SK-N-MC (cell line): ENCODE data around the gene NACC2.

ENCODE experiments used
- DNase-seq: peaks from one replicate; pipeline ENCODE4 v3.0.0-alpha.2; 2011; ENCODE audit warnings: low read depth, low spot score
- H3K27ac ChIP-seq: fragments of 200-600 bp; sonication (generic); 2 replicates; pipeline ENCODE4 v1.5.1; 2016; ENCODE audit warnings: mixed run types
- H3K36me3 ChIP-seq: fragments of 200-600 bp; sonication (generic); 2 replicates; pipeline ENCODE4 v1.6.1; 2017; ENCODE audit warnings: antibody characterized with exemption, low read length, mixed read lengths; ENCODE audit not compliant: insufficient read depth
- H3K4me3 ChIP-seq: fragments of 200-600 bp; sonication (generic); 2 replicates; pipeline ENCODE4 v1.5.1; 2016
- H3K9ac ChIP-seq: fragments of 200-600 bp; sonication (generic); 2 replicates; pipeline ENCODE4 v1.8.0; 2017; ENCODE audit warnings: mixed run types, mixed read lengths; ENCODE audit not compliant: insufficient read length
- H3K9me3 ChIP-seq: fragments of 200-600 bp; sonication (generic); 2 replicates; pipeline ENCODE4 v1.6.1; 2017; ENCODE audit warnings: low read depth, mild to moderate bottlenecking, antibody characterized with exemption, low read length, moderate library complexity, mixed read lengths
- EZH2 ChIP-seq: fragments of 200-600 bp; sonication (generic); IDR thresholded peaks from one replicate; pipeline ENCODE4 v1.6.1; 2017; ENCODE audit warnings: antibody characterized with exemption
- FOXP2 ChIP-seq: optimal IDR thresholded peaks from 2 replicates; pipeline ENCODE3; 2011; ENCODE audit warnings: mild to moderate bottlenecking, moderate library complexity; ENCODE audit not compliant: insufficient read depth; ENCODE audit errors: extremely low read length, control extremely low read depth
- POLR2AphosphoS5 ChIP-seq: IDR thresholded peaks from 2 replicates; pipeline ENCODE4 v1.6.1; 2012; ENCODE audit warnings: mild to moderate bottlenecking, low read depth, low read length, borderline replicate concordance

NACC2 gene

DNA sequence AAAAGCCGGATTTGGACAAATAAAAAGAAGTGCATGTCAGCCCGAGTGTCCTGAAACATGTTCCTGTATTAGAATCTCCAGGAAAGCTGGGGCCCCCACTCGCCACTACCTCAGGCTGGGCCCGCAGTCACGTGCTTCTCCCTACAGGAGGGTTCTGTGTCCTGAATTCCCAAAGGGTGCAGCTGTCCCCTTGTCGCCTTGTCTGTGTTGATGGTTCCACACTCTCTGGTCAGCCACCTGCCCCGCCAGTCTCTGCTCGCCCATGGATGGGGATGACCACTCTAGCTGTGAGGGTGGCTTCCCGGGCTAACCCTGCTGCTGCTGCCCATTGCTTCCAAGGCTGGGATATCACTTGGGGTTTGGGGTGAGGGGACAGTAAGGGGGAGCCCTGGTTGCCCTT, 26.7 kb upstream of the NACC2 start:
- no peak for DNase-seq
- H3K4me3 ChIP-seq: no peak overlapping the region
- H3K9ac ChIP-seq: no peak overlapping the region
- H3K27ac ChIP-seq: no peak overlapping the region
- no peaks in the 10 kb centered on the region; the same call in 1 of the 2 replicates for H3K36me3 ChIP-seq
- TF ChIP-seq POLR2AphosphoS5 (no peak), FOXP2 (no peak), EZH2 (no peak)
- H3K9me3 ChIP-seq: no peaks in the 10 kb centered on the region

DNA sequence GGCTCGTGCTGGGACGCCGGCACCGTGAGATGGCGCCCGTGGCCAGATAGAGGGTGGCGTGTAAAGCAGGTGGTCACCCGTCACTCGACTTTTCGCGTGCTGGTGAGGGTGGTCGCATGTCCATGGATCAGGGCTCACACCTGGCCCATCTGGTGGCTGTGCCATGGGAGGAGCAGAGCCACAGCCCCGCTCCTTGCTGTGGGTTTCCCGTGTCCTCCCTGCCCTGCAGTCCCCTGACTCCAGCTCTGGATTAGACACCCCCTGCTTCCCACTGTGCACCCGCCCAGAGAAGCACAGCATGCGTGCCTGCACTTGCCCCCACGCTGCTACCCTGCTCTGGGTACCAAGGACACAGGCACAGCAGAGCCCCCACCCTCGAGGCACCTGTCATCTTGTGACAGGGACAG, 25.4 kb upstream of the NACC2 start:
- Histone ChIP-seq H3K36me3 (peaks cover 11% of the 10 kb centered on the region; the same call in 1 of the 2 replicates), H3K27ac (no peak overlapping the region), H3K9ac (no peak overlapping the region), H3K9me3 (no peaks in the 10 kb centered on the region), H3K4me3 (no peak overlapping the region)
- TF ChIP-seq EZH2: no peak
- no peak for TF ChIP-seq FOXP2
- TF ChIP-seq POLR2AphosphoS5: 0 out of 2 replicates have a peak, but pooled peaks have one; percentile 2
- no peak for DNase-seq

DNA sequence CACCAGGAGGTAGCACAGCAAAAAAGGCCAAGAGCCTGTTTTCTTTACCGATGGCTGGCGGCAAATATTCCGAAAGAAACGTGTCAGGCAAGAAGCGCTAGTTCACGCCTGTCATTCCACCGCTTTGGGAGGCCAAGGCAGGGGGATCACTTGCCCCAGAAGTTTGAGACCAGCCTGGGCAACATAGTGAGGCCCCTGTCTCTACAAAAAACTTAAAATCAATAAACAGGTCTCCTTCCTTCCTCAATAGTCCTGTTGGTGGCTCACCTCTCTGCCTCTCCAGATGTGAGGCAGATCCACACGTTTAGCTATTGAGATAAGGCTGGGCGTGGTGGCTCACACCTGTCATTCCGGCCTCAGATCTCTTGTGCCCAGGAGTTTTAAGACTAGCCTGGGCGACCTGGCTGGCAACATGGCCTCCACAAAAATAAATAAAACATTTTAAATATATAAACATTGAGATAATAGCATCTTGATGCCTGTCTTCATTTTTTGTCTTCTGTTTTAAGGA, 24.8 kb upstream of the NACC2 start:
- Histone ChIP-seq H3K9ac (peak overlapping the region; percentile 94), H3K36me3 (peaks cover 15% of the 10 kb centered on the region; the same call in 1 of the 2 replicates), H3K4me3 (peak overlapping the region; percentile 95), H3K27ac (0 out of 2 replicates have a peak overlapping the region, but pooled peaks have one; percentile 25), H3K9me3 (no peaks in the 10 kb centered on the region)
- TF ChIP-seq FOXP2 (no peak), POLR2AphosphoS5 (no peak), EZH2 (no peak)
- DNase-seq: no peak

DNA sequence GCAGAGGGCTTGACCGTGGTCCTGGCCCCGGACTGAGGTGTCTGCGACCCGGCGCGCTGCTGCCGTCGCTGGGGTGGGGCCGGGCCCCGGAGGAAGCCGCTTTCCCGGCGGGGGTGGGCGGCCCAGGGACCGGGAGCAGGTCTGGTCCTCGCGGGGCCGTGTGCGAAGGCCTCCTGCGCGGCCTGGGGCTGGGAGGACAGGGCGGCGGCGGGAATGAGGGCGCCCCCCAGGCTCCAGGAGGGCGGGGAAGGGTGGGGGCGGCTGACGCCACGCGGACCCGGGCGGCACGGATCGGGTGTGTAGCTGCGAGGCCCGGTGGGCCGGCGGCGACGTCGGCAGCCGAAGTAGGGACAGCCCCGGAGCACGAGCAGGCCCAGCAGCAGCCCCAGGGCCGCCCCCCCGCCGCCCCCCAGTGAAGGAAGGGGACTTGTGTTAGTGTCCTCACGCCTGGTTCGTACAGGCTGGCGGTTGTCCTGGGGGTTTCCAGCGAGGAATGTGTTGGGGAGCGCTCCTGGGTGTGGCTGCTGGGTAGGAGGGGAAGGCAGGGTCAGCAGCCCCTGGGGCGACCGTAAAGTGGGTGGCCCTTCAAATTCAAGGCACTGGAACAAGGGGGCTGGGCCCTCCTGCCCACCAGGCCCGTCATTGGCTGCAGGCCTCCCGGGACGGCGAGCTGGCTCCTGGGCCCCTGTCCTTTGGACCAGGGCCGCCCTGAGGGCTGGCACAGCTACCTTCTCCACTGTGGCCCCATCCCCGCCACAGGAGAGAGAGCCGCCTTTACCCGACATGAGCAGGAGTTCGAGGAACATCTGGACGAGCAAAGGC, 24.2 kb upstream of the NACC2 start:
- TF ChIP-seq EZH2 (no peak), FOXP2 (no peak), POLR2AphosphoS5 (no peak)

DNA sequence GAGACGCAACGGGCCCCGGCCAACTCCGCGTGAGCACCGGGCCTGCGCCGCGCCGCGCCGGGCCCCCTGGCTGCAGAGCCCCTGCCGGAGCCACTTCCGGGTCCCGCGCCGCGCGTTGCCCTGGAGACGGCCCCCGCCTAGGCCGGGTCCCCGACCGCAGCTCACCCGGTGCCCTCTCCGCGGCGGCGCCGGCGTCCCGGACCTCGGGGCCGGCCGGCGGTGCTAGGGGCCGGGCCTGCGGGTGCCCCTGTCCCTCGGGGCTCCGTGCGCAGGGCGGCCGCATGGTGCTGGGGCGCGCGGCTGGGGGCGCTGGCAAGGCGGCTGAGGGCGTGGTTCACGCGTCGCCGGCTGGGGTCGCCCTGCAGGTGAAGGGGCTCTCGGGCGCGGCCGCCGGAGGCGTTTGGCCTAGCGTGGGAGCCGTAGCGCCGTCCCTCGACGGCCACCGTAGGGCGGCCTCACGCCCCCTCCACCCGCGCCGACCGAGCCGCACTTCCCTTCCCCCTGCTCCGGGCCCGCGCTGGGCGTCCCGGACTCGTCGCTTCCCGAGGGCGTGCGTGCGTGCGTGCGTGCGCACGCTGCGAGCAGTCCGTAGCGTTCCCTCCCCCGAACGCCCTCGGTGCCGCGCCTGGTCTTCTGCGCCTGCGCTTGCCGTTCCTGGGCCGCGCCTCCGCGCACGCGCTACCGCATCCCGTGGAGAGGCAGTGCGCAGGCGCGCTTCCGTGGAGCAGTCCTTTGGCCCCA, 23.4 kb upstream of the NACC2 start, which contains the start of gene TMEM250:
TSS of gene TMEM250 (minus strand) at position 556 of the 741 bp plus-strand sequence. CDS start 1,975 bp downstream, outside the sequence.
- H3K9me3 ChIP-seq: no peaks in the 10 kb centered on the region
- H3K27ac ChIP-seq: peak within 1 kb of the TSS; percentile 75
- TF ChIP-seq FOXP2 (no peak), EZH2 (no peak), POLR2AphosphoS5 (peak; percentile 89)
- H3K36me3 ChIP-seq: peaks cover 15% of the 10 kb centered on the region; the same call in 1 of the 2 replicates
- H3K9ac ChIP-seq: peak within 1 kb of the TSS; percentile 94
- peak within 1 kb of the TSS; percentile 95 for H3K4me3 ChIP-seq
- DNase-seq: peak; percentile 75

More for the DNA sequence above, 24.2 kb upstream of the NACC2 start:
- peak overlapping the region; percentile 94 for H3K9ac ChIP-seq
- no peak for DNase-seq
- no peaks in the 10 kb centered on the region for H3K9me3 ChIP-seq
- H3K4me3 ChIP-seq: peak overlapping the region; percentile 95
- peaks cover 15% of the 10 kb centered on the region; the same call in 1 of the 2 replicates for H3K36me3 ChIP-seq
- peak overlapping the region; percentile 67 for H3K27ac ChIP-seq

DNA sequence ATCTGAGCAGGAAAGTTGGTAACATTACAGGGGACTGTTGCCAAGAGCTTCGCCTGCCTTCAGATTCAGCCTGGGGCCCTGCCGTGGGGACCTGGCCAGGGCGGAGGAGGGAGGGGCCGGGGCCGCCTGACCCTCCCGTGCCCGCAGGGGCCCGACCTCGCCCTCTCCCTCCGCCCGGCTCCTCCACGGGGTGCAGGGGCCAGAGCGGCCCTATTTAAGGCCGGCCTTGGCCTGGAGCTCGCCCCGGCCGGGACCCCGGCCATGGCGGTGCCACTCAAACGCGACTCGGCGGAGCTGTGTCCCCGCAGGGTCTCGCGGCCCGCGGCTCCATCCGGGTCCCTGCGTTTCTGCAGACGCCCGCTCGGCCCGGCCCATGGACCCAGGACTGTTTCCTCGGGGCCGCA, 22.8 kb upstream of the NACC2 start:
- peak overlapping the region; percentile 75 for H3K27ac ChIP-seq
- no peak for DNase-seq

DNA sequence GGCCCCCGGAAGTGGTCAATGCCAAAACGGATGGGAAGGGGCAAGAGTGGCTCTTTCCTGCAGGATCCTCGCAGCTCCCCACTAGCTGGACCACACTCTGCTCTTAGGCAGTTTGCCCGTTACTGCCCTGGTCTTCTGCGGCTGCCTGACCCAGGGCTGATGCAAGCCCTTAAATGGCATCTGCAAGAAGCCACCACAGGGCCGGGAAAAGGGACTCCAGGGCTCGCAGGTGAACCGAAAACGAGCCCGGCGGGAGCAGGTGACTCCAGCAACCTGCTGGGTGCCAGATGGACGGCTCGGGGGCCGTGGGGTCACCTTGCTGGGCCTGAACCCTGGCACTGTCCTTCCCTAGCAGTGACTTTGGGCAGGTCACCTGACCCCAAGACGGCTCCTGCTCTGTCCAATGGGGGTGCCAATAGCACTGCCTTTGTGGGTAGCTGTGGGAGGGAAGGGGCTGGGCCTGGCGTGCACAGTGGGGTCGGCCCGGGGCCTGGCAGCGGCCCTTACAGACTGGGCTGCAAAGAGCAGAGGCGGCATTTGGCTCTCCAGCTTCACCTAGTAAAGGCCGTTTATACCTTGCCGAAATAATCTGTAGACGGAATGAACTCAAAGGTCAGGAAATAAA, 22.3 kb upstream of the NACC2 start:
- Histone ChIP-seq H3K4me3 (peak overlapping the region; percentile 95), H3K36me3 (peaks cover 15% of the 10 kb centered on the region; the same call in 1 of the 2 replicates), H3K9ac (peak overlapping the region; percentile 94), H3K27ac (peak overlapping the region; percentile 75), H3K9me3 (no peaks in the 10 kb centered on the region)
- TF ChIP-seq EZH2: no peak
- no peak for TF ChIP-seq FOXP2
- no peak; the same call in 1 of the 2 replicates for TF ChIP-seq POLR2AphosphoS5
- DNase-seq: no peak

More for the DNA sequence above, 22.8 kb upstream of the NACC2 start:
- peak overlapping the region; percentile 95 for H3K4me3 ChIP-seq
- H3K36me3 ChIP-seq: peaks cover 15% of the 10 kb centered on the region; the same call in 1 of the 2 replicates
- no peaks in the 10 kb centered on the region for H3K9me3 ChIP-seq
- peak overlapping the region; percentile 94 for H3K9ac ChIP-seq
- TF ChIP-seq POLR2AphosphoS5: no peak; the same call in 1 of the 2 replicates
- TF ChIP-seq EZH2: no peak
- TF ChIP-seq FOXP2: no peak
